ENCODE data around the gene ARHGEF37.

The ARHGEF37 gene

DNA sequence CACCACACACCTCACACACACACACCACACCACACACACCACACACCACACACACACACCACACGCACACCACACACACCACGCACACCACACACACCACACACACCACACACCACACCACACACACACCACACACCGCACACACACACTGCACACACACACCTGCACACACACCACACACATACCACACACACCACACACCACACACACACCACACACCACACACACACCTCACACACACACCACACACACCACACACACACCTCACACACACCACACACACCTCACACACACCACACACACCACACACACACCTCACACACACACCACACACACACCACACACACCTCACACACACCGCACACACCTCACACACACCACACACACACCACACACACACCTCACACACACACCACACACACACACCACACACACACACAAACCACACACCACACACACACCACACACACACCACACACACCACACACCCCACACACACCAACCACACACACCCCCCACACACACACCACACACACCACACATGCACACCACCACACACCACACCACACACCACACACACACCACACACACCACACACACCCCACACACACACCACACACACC is 73.7 kb downstream of the ARHGEF37 start:
- H3K4me1 ChIP-seq (ENCODE audit: insufficient read depth, low read length), result no peaks in the 10 kb centered on the region
- no peak overlapping the region for H3K27ac ChIP-seq (ENCODE audit: low read length)
- DNase-seq (no peak), ATAC-seq (ENCODE audit: insufficient read depth, low read depth) (no peak)
- H3K27me3 ChIP-seq (ENCODE audit: insufficient read depth, low read length, poor library complexity), result no peaks in the 10 kb centered on the region
- no peak overlapping the region for H3K9ac ChIP-seq (ENCODE audit: low read depth, low read length)
- peaks cover 4% of the 10 kb centered on the region for H3K9me3 ChIP-seq (ENCODE audit: insufficient read depth, low read length, severe bottlenecking)
- H2AFZ ChIP-seq (ENCODE audit: low read depth, low read length), result no peak overlapping the region
- no peak for TF ChIP-seq EZH2 (IDR thresholded peaks at IDR 0.05; ENCODE audit: borderline replicate concordance, low read depth, low read length, severe bottlenecking)
- TF ChIP-seq, protein P1, sequence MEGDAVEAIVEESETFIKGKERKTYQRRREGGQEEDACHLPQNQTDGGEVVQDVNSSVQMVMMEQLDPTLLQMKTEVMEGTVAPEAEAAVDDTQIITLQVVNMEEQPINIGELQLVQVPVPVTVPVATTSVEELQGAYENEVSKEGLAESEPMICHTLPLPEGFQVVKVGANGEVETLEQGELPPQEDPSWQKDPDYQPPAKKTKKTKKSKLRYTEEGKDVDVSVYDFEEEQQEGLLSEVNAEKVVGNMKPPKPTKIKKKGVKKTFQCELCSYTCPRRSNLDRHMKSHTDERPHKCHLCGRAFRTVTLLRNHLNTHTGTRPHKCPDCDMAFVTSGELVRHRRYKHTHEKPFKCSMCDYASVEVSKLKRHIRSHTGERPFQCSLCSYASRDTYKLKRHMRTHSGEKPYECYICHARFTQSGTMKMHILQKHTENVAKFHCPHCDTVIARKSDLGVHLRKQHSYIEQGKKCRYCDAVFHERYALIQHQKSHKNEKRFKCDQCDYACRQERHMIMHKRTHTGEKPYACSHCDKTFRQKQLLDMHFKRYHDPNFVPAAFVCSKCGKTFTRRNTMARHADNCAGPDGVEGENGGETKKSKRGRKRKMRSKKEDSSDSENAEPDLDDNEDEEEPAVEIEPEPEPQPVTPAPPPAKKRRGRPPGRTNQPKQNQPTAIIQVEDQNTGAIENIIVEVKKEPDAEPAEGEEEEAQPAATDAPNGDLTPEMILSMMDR (IDR thresholded peaks at IDR 0.05; ENCODE audit: borderline replicate concordance, extremely low read depth, low read length, poor library complexity, severe bottlenecking), result no peak
- H3K4me3 ChIP-seq (ENCODE audit: low read depth in 1 of 2, low read length in 2 of 2), result no peak overlapping the region
- no peaks in the 10 kb centered on the region for H4K20me1 ChIP-seq (ENCODE audit: insufficient read depth, low read length)
- H3K4me2 ChIP-seq (ENCODE audit: insufficient read depth, low read length), result no peak overlapping the region
- H3K36me3 ChIP-seq (ENCODE audit: insufficient read depth, low read length), result no peaks in the 10 kb centered on the region
- H3K79me2 ChIP-seq (ENCODE audit: insufficient read depth, low read length), result no peaks in the 10 kb centered on the region

- Histone ChIP-seq H4K20me1 (ENCODE audit: insufficient read depth, low read length) (no peaks in the 10 kb centered on the region), H3K27me3 (ENCODE audit: insufficient read depth, low read length, poor library complexity) (no peaks in the 10 kb centered on the region), H3K79me2 (ENCODE audit: insufficient read depth, low read length) (no peaks in the 10 kb centered on the region), H3K9me3 (ENCODE audit: insufficient read depth, low read length, severe bottlenecking) (peaks cover 4% of the 10 kb centered on the region), H3K4me1 (ENCODE audit: insufficient read depth, low read length) (no peaks in the 10 kb centered on the region), H3K36me3 (ENCODE audit: insufficient read depth, low read length) (no peaks in the 10 kb centered on the region), H3K4me2 (ENCODE audit: insufficient read depth, low read length) (no peak overlapping the region), H3K4me3 (ENCODE audit: low read depth in 1 of 2, low read length in 2 of 2) (no peak overlapping the region), H3K27ac (ENCODE audit: low read length) (no peak overlapping the region), H2AFZ (ENCODE audit: low read depth, low read length) (no peak overlapping the region), H3K9ac (ENCODE audit: low read depth, low read length) (no peak overlapping the region)
- no peak for TF ChIP-seq EZH2 (IDR thresholded peaks at IDR 0.05; ENCODE audit: borderline replicate concordance, low read depth, low read length, severe bottlenecking)
- TF ChIP-seq, protein P1 (IDR thresholded peaks at IDR 0.05; ENCODE audit: borderline replicate concordance, extremely low read depth, low read length, poor library complexity, severe bottlenecking), result peak; percentile 82
- DNase-seq (peak; percentile 37), ATAC-seq (ENCODE audit: insufficient read depth, low read depth) (no peak)
Measured at GRCh38 chr5:149656576-149657182, 75.4 kb downstream of the ARHGEF37 start.

DNA sequence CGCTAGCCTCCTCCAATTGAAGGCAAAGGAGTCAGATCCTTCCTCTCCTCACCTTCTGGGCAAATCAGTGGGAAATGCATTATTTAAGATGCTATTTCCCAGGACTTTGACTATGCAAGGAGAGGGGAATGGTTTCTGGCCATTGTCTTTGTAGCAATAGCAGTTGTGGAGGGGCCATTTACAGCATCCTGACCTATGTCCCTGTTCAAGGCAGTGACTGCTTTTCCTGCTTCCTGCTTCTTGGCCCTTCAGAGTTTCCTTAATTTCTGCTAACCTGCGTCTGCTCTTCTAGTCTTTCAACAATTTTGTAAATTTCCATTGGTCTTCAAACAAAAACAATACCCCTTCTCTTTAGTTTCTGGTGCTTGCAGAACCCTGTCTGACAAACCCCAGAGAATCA is 76.0 kb downstream of the ARHGEF37 start:
- Histone ChIP-seq H3K4me1 (ENCODE audit: insufficient read depth, low read length) (no peaks in the 10 kb centered on the region), H2AFZ (ENCODE audit: low read depth, low read length) (no peak overlapping the region), H3K9me3 (ENCODE audit: insufficient read depth, low read length, severe bottlenecking) (peaks cover 4% of the 10 kb centered on the region), H3K27ac (ENCODE audit: low read length) (no peak overlapping the region), H3K27me3 (ENCODE audit: insufficient read depth, low read length, poor library complexity) (no peaks in the 10 kb centered on the region), H3K79me2 (ENCODE audit: insufficient read depth, low read length) (no peaks in the 10 kb centered on the region), H3K4me3 (ENCODE audit: low read depth in 1 of 2, low read length in 2 of 2) (no peak overlapping the region), H3K36me3 (ENCODE audit: insufficient read depth, low read length) (no peaks in the 10 kb centered on the region), H3K4me2 (ENCODE audit: insufficient read depth, low read length) (no peak overlapping the region), H3K9ac (ENCODE audit: low read depth, low read length) (no peak overlapping the region), H4K20me1 (ENCODE audit: insufficient read depth, low read length) (no peaks in the 10 kb centered on the region)
- ATAC-seq (ENCODE audit: insufficient read depth, low read depth), result no peak
- TF ChIP-seq, protein P1 (IDR thresholded peaks at IDR 0.05; ENCODE audit: borderline replicate concordance, extremely low read depth, low read length, poor library complexity, severe bottlenecking), result no peak
- TF ChIP-seq EZH2 (IDR thresholded peaks at IDR 0.05; ENCODE audit: borderline replicate concordance, low read depth, low read length, severe bottlenecking), result no peak
- no peak for DNase-seq

All from DND-41 (cell line).